Lung (tissue), 12 donors: ENCODE measurements around the gene OSBPL9. TPM values are rescaled to one million over a fixed set of nuclear protein-coding genes. Genes with fewer than 3 reads are reported as not detected.

ENCODE experiments used
- ATAC-seq: fragments of 200-7000 bp; cut with Tn5 transposase; one replicate; pipeline ENCODE4 v1.9.1; 2020; ENCODE audit warnings: moderate number of reproducible peaks; ENCODE audit not compliant: insufficient read depth, low FRiP score
- DNase-seq, 3 donors: peaks; one replicate each; pipeline ENCODE4 v3.0.0-alpha.2; 2013 to 2017
- H3K27ac ChIP-seq, 2 donors: one replicate each; pipeline ENCODE4 v1.5.1; 2013; ENCODE audit warnings: mild to moderate bottlenecking in 2 of 2, moderate library complexity in 2 of 2, control low read depth in 1 of 2, inconsistent platforms in 1 of 2, low read depth in 1 of 2, low read length in 1 of 2
- H3K27me3 ChIP-seq, 3 donors: one replicate each; pipeline ENCODE4 v1.5.1; 2013; ENCODE audit warnings: low read length in 2 of 3; ENCODE audit not compliant: control insufficient read depth in 3 of 3, insufficient read depth in 3 of 3
- H3K36me3 ChIP-seq, 4 donors: one replicate each; pipeline ENCODE4 v1.5.1; 2013; ENCODE audit warnings: low read length in 4 of 4, mild to moderate bottlenecking in 1 of 4, moderate library complexity in 1 of 4; ENCODE audit not compliant: control insufficient read depth in 4 of 4, insufficient read depth in 4 of 4
- H3K4me1 ChIP-seq, 5 donors: one replicate each; pipeline ENCODE4 v1.5.1; 2013; ENCODE audit warnings: low read length in 5 of 5, mild to moderate bottlenecking in 2 of 5, moderate library complexity in 1 of 5; ENCODE audit not compliant: control insufficient read depth in 5 of 5, insufficient read depth in 5 of 5
- H3K4me3 ChIP-seq: one replicate; pipeline ENCODE4 v1.5.1; 2013; ENCODE audit warnings: mild to moderate bottlenecking, control low read depth, moderate library complexity
- H3K9ac ChIP-seq, 2 donors: one replicate each; pipeline ENCODE4 v1.5.1; 2013; ENCODE audit warnings: low read length in 2 of 2, control low read depth in 1 of 2; ENCODE audit not compliant: insufficient read depth in 1 of 2
- H3K9me3 ChIP-seq, 4 donors: one replicate each; pipeline ENCODE4 v1.5.1; 2013; ENCODE audit warnings: low read length in 3 of 4, mild to moderate bottlenecking in 1 of 4, moderate library complexity in 1 of 4; ENCODE audit not compliant: control insufficient read depth in 4 of 4, insufficient read depth in 3 of 4
- CTCF ChIP-seq: IDR thresholded peaks from 2 replicates; pipeline ENCODE4 v1.5.1; 2012; ENCODE audit warnings: mild to moderate bottlenecking; ENCODE audit errors: control extremely low read depth, extremely low read depth
- WGBS, 2 donors: extraction: QIAGEN DNeasy Blood & Tissue Kit; methylation state at CpG; one replicate each; pipeline ENCODE4 v1.1.7; 2013; 5-methylcytosine and 5-hydroxymethylcytosine counted together
- polyA plus RNA-seq, 2 donors: library from polyadenylated mRNA; stranded (reverse); fragments of 200-250 nt; gene quantifications; one replicate each; pipeline ENCODE4 v1.2.1, GENCODE V29; 2013
- total RNA-seq, 2 donors: library from RNA; depleted of rRNA in 1 of 2; stranded (reverse); fragments of >200 nt in 1 of 2; gene quantifications; one replicate each; pipeline ENCODE4 v1.2.1, GENCODE V29; 2014 to 2021
- donor health status: control.
- donor health status: control.
- donor health status: Bipolar disorder and iron deficiency.
- donor health status: healthy.
- donor health status: DM: yes; HTN: yes; CAD: no.

OSBPL9 gene
- total and polyA plus RNA-seq, 4 donors: 36.8 to 135 (median 72.4) TPM

DNA sequence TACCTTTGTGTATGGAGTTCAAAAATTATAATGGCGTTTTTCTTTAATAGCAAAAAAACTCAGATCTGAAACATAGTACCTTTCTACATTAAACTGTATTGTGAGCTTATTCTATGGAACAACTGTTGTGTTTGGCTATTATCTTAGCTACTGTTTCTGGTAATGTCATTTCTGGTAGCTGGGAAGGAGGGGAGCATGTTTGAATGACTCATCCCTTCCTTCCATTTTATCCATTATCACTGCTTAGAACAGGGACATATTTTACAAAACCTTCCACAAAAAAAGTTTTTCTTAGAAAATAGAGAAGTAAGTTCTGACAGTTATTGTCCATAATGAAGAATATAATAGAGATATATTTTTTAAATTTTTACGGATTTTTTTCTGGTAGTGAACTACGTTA is 133.3 kb downstream of the OSBPL9 start:
- Histone ChIP-seq H3K36me3 (peaks cover 0 to 12% (median 9%) of the 10 kb centered on the region in 4 donors), H3K27ac (no peak overlapping the region), H3K4me3 (no peak overlapping the region), H3K9ac (no peak overlapping the region), H3K4me1 (peaks cover 0 to 4% (median 0%) of the 10 kb centered on the region in 5 donors), H3K27me3 (no peaks in the 10 kb centered on the region), H3K9me3 (no peaks in the 10 kb centered on the region)
- no peak for TF ChIP-seq CTCF
- WGBS, 2 donors: 93 to 97% methylated on average over 3 of the region's 3 CpGs
- DNase-seq: no peak
- ATAC-seq: no peak

- H3K27ac ChIP-seq: no peak overlapping the region
- no peaks in the 10 kb centered on the region for H3K27me3 ChIP-seq
- H3K4me3 ChIP-seq: no peak overlapping the region
- WGBS, 2 donors: 94 to 98% methylated on average over 1 of the region's 1 CpG
- DNase-seq (peak in 1 of 3 donors; percentile 46), ATAC-seq (no peak)
- peaks cover 2 to 16% (median 11%) of the 10 kb centered on the region in 4 donors for H3K36me3 ChIP-seq
- H3K4me1 ChIP-seq: peaks cover 0 to 4% (median 0%) of the 10 kb centered on the region in 5 donors
- no peak overlapping the region for H3K9ac ChIP-seq
- no peak for TF ChIP-seq CTCF
- H3K9me3 ChIP-seq: no peaks in the 10 kb centered on the region
Observed at GRCh38 chr1:51750729-51751128, 133.8 kb downstream of the OSBPL9 start.

DNA sequence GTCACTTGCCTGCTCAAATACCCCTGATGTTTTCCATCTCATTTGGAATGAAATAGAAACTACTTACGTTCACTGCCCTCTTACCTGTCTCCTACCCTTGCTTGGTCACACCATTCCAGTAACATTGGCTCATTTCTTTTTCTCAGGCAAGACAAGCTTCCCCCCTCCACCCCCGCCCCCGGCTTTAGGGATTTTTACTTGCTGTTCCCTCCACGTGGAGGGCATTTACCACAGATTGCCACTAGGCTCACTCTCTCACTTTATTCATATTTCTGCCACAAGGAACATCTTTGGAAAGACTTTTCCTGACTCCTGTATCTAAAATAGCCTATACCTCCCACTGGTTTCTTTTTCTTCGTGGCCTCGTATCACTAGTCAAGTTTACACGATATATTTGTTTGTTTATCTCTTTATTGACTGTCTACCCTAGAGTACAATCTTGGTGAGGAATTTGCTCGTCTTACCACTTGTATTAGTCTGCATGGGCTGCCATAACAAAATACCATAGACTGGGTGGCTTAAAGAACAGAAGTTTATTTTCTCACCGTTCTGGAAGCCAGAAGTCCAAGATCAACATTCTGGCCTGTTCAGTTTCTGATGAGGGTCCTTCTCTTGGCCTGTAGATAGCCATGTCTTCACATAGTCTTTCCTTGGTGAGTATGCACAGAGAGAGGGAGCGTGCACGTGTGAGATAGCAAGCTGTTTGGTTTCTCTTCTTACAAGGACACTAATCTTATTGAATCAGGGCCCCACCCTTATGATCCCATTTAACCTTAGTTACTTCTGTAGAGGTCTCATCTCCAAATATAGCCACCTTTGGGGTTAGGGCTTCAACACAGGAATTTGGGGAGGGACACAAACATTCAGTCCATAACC is 135.4 kb downstream of the OSBPL9 start:
- Histone ChIP-seq H3K9ac (no peak overlapping the region), H3K9me3 (no peaks in the 10 kb centered on the region), H3K27ac (no peak overlapping the region), H3K27me3 (no peaks in the 10 kb centered on the region), H3K4me3 (no peak overlapping the region), H3K4me1 (peaks cover 0 to 4% (median 0%) of the 10 kb centered on the region in 5 donors), H3K36me3 (peaks cover 2 to 17% (median 11%) of the 10 kb centered on the region in 4 donors)
- WGBS, 2 donors: 93 to 96% methylated on average over 11 of the region's 11 CpGs
- ATAC-seq (no peak), DNase-seq (no peak)
- TF ChIP-seq CTCF: no peak
